ENCODE results near the gene AP1S3.
"Not testable (repeated sequence)": the region's sequence is repeated elsewhere in the genome, so short reads cannot be mapped to it uniquely, and the experiment has no call there.

AP1S3 gene

DNA sequence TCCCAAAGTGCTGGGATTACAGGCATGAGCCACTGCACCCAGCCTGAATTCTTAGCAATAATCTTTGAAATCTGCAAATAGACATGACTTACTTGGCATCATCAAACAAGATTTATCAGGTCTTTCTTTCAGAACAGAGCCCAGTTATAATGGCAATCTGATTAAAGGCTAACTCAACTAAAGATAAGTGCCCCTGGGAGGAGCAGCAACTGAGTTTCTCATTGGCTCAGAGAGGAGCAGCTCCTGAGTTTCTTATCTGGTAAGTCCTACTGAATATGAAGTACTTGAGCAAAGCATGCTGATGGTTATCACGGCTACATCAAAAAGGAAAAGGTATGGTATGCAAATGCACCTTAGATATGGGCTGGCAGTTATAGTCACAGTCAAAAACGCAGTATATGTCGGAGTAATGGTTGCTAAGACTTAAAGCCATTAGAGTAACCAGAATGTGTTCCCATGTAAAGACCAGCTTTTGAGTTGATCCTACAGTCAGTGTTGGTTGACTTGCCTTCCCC is 15.0 kb upstream of the AP1S3 start:
- DNase-seq: no peak

DNA sequence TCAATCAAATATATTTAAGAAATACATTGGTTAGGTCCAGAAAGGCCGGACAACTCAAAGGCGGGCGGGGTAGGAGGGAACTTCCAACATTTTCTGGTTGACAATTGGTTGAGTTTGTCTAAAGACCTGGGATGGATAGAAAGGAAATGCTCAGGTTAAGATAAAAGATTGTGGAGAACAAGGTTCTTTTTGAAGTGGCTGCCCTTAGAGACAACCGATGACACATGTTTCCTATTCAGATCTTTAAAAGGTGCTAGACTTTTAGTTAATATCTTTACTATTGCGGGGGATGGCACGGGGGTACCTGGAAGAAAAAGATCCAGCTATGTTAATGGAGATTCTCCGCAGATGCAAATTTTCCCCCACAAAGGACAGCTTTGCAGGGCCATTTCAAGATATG is 10.0 kb upstream of the AP1S3 start:
- no peak for DNase-seq

GRCh38 chr2:223846515-223846914 is 9.1 kb upstream of the AP1S3 start:
- no peak for DNase-seq

DNA sequence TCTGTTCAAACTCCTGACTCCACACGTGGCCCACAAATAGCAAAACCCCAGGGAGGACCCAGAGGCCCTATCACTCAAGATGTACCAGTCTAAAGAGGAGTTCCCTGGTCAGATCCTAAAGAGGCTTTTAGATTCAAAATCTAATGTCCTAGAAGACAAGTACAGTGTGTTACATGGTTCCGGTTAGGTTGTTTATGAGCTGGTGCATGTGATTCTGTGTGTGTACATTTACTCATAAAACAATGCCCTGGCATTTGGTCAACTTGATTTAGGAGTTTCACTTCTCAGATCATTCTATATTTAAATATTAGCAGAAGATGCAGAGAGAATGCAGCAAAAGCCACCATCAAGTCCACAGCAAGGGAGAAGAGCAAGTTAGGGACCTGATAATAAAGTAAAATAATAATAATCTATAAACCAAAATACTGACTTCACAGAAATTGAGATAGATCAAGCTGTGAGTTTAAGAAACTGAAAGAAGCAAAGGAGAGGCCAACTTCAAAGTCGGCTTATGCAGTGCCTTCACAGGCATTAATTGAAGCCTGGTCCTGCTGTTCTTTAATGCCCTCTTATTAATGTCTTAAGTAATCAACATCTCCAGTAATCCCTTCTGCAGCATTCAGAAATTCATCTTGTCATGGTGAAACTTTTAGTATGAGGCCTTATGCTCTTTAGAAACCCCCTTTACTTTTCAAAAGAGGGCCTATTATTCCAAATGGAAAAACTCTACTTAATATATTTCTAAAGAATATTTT is 4.2 kb upstream of the AP1S3 start:
- DNase-seq: no peak

DNA sequence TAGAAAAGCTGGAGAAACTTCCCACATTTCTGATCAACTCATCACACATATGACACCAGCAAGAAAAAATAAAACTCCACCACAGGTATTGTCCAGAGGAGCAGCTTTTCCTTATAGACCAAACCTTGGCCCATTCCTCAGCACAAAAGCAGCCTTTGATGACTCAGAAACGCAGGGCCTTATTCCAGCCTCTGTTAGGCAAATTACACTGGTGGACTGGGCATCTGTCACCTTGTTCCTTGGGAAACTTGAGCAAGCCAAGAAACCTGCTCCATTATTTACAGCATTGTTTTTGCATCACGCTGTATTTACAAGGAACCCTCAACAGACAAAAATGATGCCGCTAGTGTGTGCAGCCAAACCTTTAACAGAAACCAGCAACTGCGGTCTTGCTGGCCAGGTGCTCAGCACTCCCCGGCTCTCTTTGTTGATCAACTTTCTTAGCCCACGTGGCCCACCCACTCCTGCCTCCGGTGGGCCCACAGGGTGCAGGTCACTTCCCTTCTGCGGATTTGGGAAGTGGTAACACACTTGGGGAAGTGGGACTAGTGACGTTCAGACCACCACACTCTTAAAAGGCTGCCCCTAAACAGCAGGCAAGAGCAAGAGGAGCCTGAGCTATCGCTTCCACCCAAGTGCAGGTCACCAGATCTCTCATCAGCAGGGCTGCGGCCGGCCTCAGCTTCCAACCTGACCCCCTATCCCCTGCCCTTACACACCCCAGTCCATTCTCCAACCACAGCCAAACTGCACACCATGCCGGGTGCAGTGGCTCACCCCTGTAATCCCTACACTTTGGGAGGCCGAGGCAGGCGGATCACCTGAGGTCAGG is 1.5 kb downstream of the AP1S3 start:
- no peak for DNase-seq

GRCh38 chr2:223834431-223834830 is 3.0 kb downstream of the AP1S3 start:
- DNase-seq: no peak

DNA sequence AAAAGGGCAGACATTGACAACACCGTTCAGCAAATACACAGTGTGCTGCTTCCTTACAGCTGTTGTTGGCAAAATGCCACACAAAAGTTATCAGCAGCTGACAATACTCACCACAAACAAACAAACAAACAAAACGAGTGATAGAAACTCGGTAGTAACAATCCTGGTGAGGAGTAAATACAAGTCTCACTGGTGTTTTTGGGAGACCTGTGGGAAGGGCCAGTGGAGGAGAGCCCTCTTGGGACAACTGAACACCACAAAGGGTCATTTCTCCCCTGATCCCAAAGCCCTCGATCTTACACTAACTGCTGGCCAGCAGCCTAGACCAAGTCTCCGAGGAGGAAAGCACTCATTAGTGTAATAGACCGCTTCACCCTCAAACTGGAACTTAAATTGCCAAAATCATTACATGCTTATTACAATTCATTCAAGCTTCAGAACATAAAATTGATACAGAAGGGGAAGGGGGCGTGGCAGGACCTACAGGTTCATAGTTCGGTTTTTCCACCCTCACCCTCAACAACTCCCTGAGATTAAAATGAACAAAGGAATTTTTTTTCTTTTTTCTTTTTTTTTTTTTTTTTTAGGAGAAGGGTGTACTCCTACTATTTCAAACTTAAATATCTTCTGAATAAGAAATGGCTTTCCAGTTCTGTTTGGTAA is 5.0 kb downstream of the AP1S3 start:
- no peak for DNase-seq

DNA sequence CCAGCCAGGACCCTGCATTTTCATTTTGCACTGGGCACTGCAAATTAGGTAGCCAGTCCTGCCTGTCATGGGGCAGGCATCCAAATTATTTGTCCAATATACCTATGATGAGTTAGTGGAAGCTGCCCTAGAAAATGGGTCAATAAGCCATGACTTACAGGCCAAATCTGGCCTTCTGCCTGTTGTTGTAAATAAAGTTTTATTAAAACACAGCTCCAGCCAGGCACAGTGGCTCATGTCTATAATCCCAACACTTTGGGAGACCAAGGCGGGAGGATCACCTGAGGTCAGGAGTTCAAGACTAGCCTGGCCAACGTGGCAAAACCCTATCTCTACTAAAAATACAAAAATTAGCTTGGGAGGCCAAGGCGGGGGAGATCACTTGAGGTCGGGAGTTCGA is 8.3 kb downstream of the AP1S3 start:
- DNase-seq: no peak

GRCh38 chr2:223828314-223828713 is 9.1 kb downstream of the AP1S3 start:
- DNase-seq: no peak

DNA sequence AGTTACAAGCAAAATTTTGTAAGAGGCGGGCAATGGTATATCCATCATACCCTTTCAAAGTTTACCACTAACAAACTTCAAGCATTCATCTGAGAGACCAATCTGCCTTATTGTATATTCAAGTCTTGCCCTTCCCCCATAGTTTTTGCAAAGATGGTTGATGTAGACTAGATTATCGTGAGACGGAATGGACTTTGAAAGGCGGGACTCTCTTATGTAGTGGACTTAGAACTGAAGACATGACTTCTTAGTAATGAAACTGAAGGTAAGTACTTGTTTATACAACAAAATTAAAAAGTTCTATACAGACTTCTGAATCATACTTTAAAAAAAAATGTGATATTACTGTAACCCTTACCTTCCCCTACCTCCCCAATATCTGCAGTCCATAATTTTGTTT is 10.4 kb downstream of the AP1S3 start:
- DNase-seq: no peak

DNA sequence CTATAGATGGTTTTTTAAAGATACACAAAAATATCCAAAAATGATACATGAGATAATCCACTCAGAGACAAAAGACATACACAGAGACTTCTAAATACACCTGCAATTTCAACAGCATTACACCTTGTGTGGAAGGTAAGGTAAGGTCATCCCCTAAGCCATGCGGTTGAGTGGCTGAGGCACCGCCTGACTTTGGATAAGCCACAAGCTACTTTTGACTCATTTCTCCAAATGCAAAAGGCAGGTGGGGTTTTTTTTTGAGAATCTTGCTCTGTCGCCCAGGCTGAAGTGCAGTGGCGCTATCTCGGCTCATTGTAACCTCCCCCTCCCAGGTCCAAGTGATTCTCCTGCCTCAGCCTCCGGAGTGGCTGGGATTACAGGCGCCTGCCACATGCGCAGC is 13.1 kb downstream of the AP1S3 start:
- no peak for DNase-seq

DNA sequence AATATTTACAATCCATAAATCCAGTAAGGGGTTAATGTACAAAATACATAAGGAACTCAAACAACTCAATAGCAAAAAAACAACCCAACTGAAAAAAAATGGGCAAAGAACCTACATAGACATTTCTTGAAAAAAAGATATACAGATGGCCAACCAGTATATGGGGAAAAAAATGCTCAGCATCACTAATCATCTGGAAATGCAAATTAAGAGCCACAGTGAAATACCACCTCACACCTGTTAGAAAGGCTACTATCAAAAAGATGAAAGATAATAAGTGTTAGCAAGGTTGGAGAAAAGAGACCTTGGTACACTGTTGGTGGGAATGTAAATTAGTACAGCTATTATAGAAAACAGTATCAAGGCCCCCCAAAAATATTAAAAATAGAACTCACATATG is 14.6 kb downstream of the AP1S3 start:
- DNase-seq: no peak

GRCh38 chr2:223820549-223820948 is 16.8 kb downstream of the AP1S3 start:
- no peak for DNase-seq

GRCh38 chr2:223819891-223820290 is 17.5 kb downstream of the AP1S3 start:
- DNase-seq: no peak

GRCh38 chr2:223815884-223816570 is 21.4 kb downstream of the AP1S3 start:
- no peak for DNase-seq

- DNase-seq: no peak
Observed at GRCh38 chr2:223815186-223815883, 22.0 kb downstream of the AP1S3 start.

GRCh38 chr2:223814764-223815163 is 22.6 kb downstream of the AP1S3 start:
- DNase-seq: not testable (repeated sequence)

DNA sequence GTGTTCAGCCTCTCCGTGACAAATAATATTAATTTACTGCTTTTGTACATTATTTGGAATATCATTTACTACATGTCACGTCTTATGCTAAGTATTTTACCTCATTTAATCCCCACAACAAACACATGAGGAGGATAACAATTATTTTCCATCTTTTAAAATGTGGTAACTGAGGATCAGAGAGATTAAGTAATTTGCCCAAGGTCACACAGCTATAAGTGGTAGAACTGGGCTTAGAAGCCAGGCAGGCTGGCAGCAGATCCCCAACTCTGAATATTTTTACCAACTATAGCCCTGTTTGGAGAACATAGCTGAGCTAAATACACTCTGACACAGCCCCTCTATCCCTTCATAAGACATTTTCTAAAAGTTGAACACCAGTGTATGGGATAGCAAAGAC is 24.1 kb downstream of the AP1S3 start:
- DNase-seq: no peak

- no peak for DNase-seq
Observed at GRCh38 chr2:223811757-223812156, 25.6 kb downstream of the AP1S3 start.

GRCh38 chr2:223805008-223805407 is 32.4 kb downstream of the AP1S3 start:
- DNase-seq: no peak

DNA sequence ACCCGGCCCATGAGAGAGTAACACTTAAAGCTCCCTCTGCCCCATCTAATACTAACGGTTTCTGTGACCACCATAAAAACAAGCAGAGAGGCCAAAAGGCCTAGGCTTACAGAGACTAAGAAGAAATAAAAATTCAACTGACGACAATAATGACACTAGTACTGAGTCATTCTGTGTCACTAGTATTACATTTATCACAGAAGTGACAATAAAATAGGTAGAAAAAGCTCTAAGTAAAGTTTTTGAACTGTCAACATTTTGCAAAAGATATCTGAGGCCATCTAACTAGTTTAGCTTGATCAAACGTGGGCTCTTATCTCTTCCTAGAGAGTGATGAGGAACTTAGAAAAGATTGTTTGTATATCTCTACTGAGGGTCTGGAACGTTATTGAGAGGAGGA is 35.6 kb downstream of the AP1S3 start:
- no peak for DNase-seq

GRCh38 chr2:223800908-223801307 is 36.5 kb downstream of the AP1S3 start:
- no peak for DNase-seq

Measured in left hindlimb (tissue), 1 donor.